ENCODE results near the gene RRP36.

Gene RRP36

GRCh38 chr6:43061861-43062260 lies 40.4 kb downstream of the RRP36 start:
- DNase-seq (ENCODE audit: low read depth, low spot score): peak; percentile 47

- no peak for DNase-seq (ENCODE audit: low read depth, low spot score)
These were observed 41.4 kb downstream of the RRP36 start for GRCh38 chr6:43062818-43063217.

GRCh38 chr6:43070028-43070632 lies 48.7 kb downstream of the RRP36 start:
- peak; percentile 81 for DNase-seq (ENCODE audit: low read depth, low spot score)

GRCh38 chr6:43074847-43075669 lies 53.6 kb downstream of the RRP36 start:
- no peak for DNase-seq (ENCODE audit: low read depth, low spot score)

- peak; percentile 91 for DNase-seq (ENCODE audit: low read depth, low spot score)
These were observed 54.4 kb downstream of the RRP36 start, which contains the start of gene PTK7 for GRCh38 chr6:43075670-43076463. PTK7 (plus strand) TSS chr6:43076314; CDS start chr6:43076489, 175 bp downstream.

- peak; percentile 78 for DNase-seq (ENCODE audit: low read depth, low spot score)
These were observed 55.3 kb downstream of the RRP36 start for GRCh38 chr6:43076464-43077332.

GRCh38 chr6:43077333-43077809 lies 55.9 kb downstream of the RRP36 start:
- no peak for DNase-seq (ENCODE audit: low read depth, low spot score)

- DNase-seq (ENCODE audit: low read depth, low spot score): peak; percentile 37
These were observed 56.6 kb downstream of the RRP36 start for GRCh38 chr6:43077981-43078511.

GRCh38 chr6:43078691-43079090 lies 57.3 kb downstream of the RRP36 start:
- DNase-seq (ENCODE audit: low read depth, low spot score): peak; percentile 76
